ENCODE data around the gene PRKCH.

The PRKCH gene

GRCh38 chr14:61296719-61297502 is 24.5 kb upstream of the PRKCH start:
- Histone ChIP-seq H3K79me2 (ENCODE audit: low read length) (no peaks in the 10 kb centered on the region), H3K27me3 (ENCODE audit: low read depth, low read length) (peaks cover 23% of the 10 kb centered on the region), H3K36me3 (replicated peaks; ENCODE audit: low read depth, low read length) (no peaks in the 10 kb centered on the region), H4K20me1 (ENCODE audit: insufficient read depth, low read length) (no peaks in the 10 kb centered on the region), H3K4me3 (ENCODE audit: low read length) (0 out of 2 replicates have a peak overlapping the region, but pooled peaks have one; percentile 27), H2AFZ (ENCODE audit: low read depth, low read length) (no peak overlapping the region), H3K4me2 (ENCODE audit: low read length) (peak overlapping the region; percentile 48), H3K27ac (ENCODE audit: low read length) (no peak overlapping the region), H3K4me1 (ENCODE audit: low read length) (peaks cover 12% of the 10 kb centered on the region), H3K9me3 (ENCODE audit: insufficient read depth, low read length) (no peaks in the 10 kb centered on the region), H3K9ac (ENCODE audit: low read length) (no peak overlapping the region)
- TF ChIP-seq CTCF (IDR thresholded peaks at IDR 0.05; ENCODE audit: low read depth, low read length) = peak; percentile 78
- no peak for TF ChIP-seq EZH2phosphoT487 (IDR thresholded peaks at IDR 0.05; ENCODE audit: low read depth)

- no peak for TF ChIP-seq EZH2phosphoT487 (IDR thresholded peaks at IDR 0.05; ENCODE audit: low read depth)
- TF ChIP-seq CTCF (IDR thresholded peaks at IDR 0.05; ENCODE audit: low read depth, low read length) = no peak
- H3K4me3 ChIP-seq (ENCODE audit: low read length) = no peak overlapping the region
- H3K4me2 ChIP-seq (ENCODE audit: low read length) = 0 out of 2 replicates have a peak overlapping the region, but pooled peaks have one; percentile 2
- H4K20me1 ChIP-seq (ENCODE audit: insufficient read depth, low read length) = no peaks in the 10 kb centered on the region
- H3K9me3 ChIP-seq (ENCODE audit: insufficient read depth, low read length) = no peaks in the 10 kb centered on the region
- H3K27me3 ChIP-seq (ENCODE audit: low read depth, low read length) = peaks cover 23% of the 10 kb centered on the region
- H3K4me1 ChIP-seq (ENCODE audit: low read length) = peaks cover 18% of the 10 kb centered on the region
- no peak overlapping the region for H3K27ac ChIP-seq (ENCODE audit: low read length)
- no peak overlapping the region for H2AFZ ChIP-seq (ENCODE audit: low read depth, low read length)
- no peaks in the 10 kb centered on the region for H3K79me2 ChIP-seq (ENCODE audit: low read length)
- H3K36me3 ChIP-seq (replicated peaks; ENCODE audit: low read depth, low read length) = no peaks in the 10 kb centered on the region
- no peak overlapping the region for H3K9ac ChIP-seq (ENCODE audit: low read length)
These were observed 23.8 kb upstream of the PRKCH start for GRCh38 chr14:61297581-61297980.

- Histone ChIP-seq H3K79me2 (ENCODE audit: low read length) (no peaks in the 10 kb centered on the region), H3K9me3 (ENCODE audit: insufficient read depth, low read length) (no peaks in the 10 kb centered on the region), H4K20me1 (ENCODE audit: insufficient read depth, low read length) (no peaks in the 10 kb centered on the region), H3K27ac (ENCODE audit: low read length) (no peak overlapping the region), H3K4me1 (ENCODE audit: low read length) (peaks cover 21% of the 10 kb centered on the region), H3K4me3 (ENCODE audit: low read length) (no peak overlapping the region), H3K27me3 (ENCODE audit: low read depth, low read length) (peaks cover 23% of the 10 kb centered on the region), H3K36me3 (replicated peaks; ENCODE audit: low read depth, low read length) (no peaks in the 10 kb centered on the region), H2AFZ (ENCODE audit: low read depth, low read length) (no peak overlapping the region), H3K4me2 (ENCODE audit: low read length) (no peak overlapping the region), H3K9ac (ENCODE audit: low read length) (no peak overlapping the region)
- TF ChIP-seq CTCF (IDR thresholded peaks at IDR 0.05; ENCODE audit: low read depth, low read length) = no peak
- TF ChIP-seq EZH2phosphoT487 (IDR thresholded peaks at IDR 0.05; ENCODE audit: low read depth) = no peak
These were observed 22.6 kb upstream of the PRKCH start for GRCh38 chr14:61298824-61299223.

- H3K27ac ChIP-seq (ENCODE audit: low read length) = no peak overlapping the region
- H4K20me1 ChIP-seq (ENCODE audit: insufficient read depth, low read length) = no peaks in the 10 kb centered on the region
- H3K79me2 ChIP-seq (ENCODE audit: low read length) = no peaks in the 10 kb centered on the region
- no peaks in the 10 kb centered on the region for H3K9me3 ChIP-seq (ENCODE audit: insufficient read depth, low read length)
- no peak overlapping the region for H3K4me3 ChIP-seq (ENCODE audit: low read length)
- TF ChIP-seq EZH2phosphoT487 (IDR thresholded peaks at IDR 0.05; ENCODE audit: low read depth) (no peak), CTCF (IDR thresholded peaks at IDR 0.05; ENCODE audit: low read depth, low read length) (no peak)
- H3K27me3 ChIP-seq (ENCODE audit: low read depth, low read length) = peaks cover 23% of the 10 kb centered on the region
- H3K4me1 ChIP-seq (ENCODE audit: low read length) = peaks cover 21% of the 10 kb centered on the region
- no peak overlapping the region for H2AFZ ChIP-seq (ENCODE audit: low read depth, low read length)
- H3K9ac ChIP-seq (ENCODE audit: low read length) = no peak overlapping the region
- H3K36me3 ChIP-seq (replicated peaks; ENCODE audit: low read depth, low read length) = no peaks in the 10 kb centered on the region
- no peak overlapping the region for H3K4me2 ChIP-seq (ENCODE audit: low read length)
These were observed 21.2 kb upstream of the PRKCH start for GRCh38 chr14:61300209-61300608.
